GM12864 (cell line): ENCODE measurements around the gene TVP23A.

Experiments used
- DNase-seq: peaks from one replicate; pipeline ENCODE4 v3.0.0-alpha.2; 2011; ENCODE audit warnings: low read depth
- H3K4me3 ChIP-seq: 2 replicates; pipeline ENCODE4 v1.5.1; 2011; ENCODE audit warnings: mild to moderate bottlenecking, low read depth, low read length, control low read depth
- CTCF ChIP-seq: IDR thresholded peaks from 2 replicates; pipeline ENCODE4 v1.5.1; 2011; ENCODE audit warnings: low read depth, mild to moderate bottlenecking, moderate library complexity, low read length, control low read depth, inconsistent platforms; ENCODE audit errors: missing control alignments

TVP23A gene

GRCh38 chr16:10828851-10829366, 10.3 kb upstream of the TVP23A start:
- no peak overlapping the region for H3K4me3 ChIP-seq
- no peak for DNase-seq
- no peak for TF ChIP-seq CTCF

GRCh38 chr16:10827691-10828341, 9.2 kb upstream of the TVP23A start:
- no peak overlapping the region for H3K4me3 ChIP-seq
- no peak for TF ChIP-seq CTCF
- no peak for DNase-seq

GRCh38 chr16:10824111-10824893, 5.7 kb upstream of the TVP23A start:
- H3K4me3 ChIP-seq = no peak overlapping the region
- no peak for DNase-seq
- TF ChIP-seq CTCF = no peak

- TF ChIP-seq CTCF = no peak
- no peak overlapping the region for H3K4me3 ChIP-seq
- DNase-seq = no peak
Observed at GRCh38 chr16:10822702-10823101, 4.1 kb upstream of the TVP23A start.

GRCh38 chr16:10820546-10820945, 2.0 kb upstream of the TVP23A start:
- DNase-seq = no peak
- TF ChIP-seq CTCF = no peak
- H3K4me3 ChIP-seq = no peak overlapping the region

- H3K4me3 ChIP-seq = no peak overlapping the region
- no peak for TF ChIP-seq CTCF
- DNase-seq = no peak
Observed at GRCh38 chr16:10817514-10817913, 1.1 kb downstream of the TVP23A start.
